HepG2 (cell line): ENCODE data around the gene FAM222A. TPM values are rescaled to one million over a fixed set of nuclear protein-coding genes. Genes with fewer than 3 reads are reported as not detected.

Experiments used
- ELF3 ChIP-seq: IDR thresholded peaks from 2 replicates; pipeline ENCODE4 v1.6.1; 2016; ENCODE audit warnings: missing genetic modification reagents, missing compliant biosample characterization
- GATAD1 ChIP-seq: IDR thresholded peaks from 2 replicates; pipeline ENCODE4 v1.6.1; 2016; ENCODE audit warnings: missing genetic modification reagents, missing compliant biosample characterization
- GLI4 ChIP-seq: sonication (generic); formaldehyde crosslinking; IDR thresholded peaks from 2 replicates; pipeline ENCODE4 v1.5.1; 2020; ENCODE audit warnings: missing genetic modification reagents, mild to moderate bottlenecking, moderate library complexity, borderline replicate concordance
- HDAC2 ChIP-seq: sonication (generic); formaldehyde crosslinking; IDR thresholded peaks from 2 replicates; pipeline ENCODE4 v1.4.0; 2020; ENCODE audit warnings: missing genetic modification reagents
- HNRNPK ChIP-seq: fragments of 200-400 bp; formaldehyde crosslinking; IDR thresholded peaks from 2 replicates; pipeline ENCODE4 v1.6.1; 2018; ENCODE audit warnings: low read length, low read depth, moderate library complexity, mild to moderate bottlenecking; ENCODE audit not compliant: poor library complexity, severe bottlenecking
- HOXA3 ChIP-seq: sonication (generic); formaldehyde crosslinking; IDR thresholded peaks from 2 replicates; pipeline ENCODE4 v1.5.0; 2020; ENCODE audit warnings: missing genetic modification reagents
- JUN ChIP-seq: sonication (generic); formaldehyde crosslinking; IDR thresholded peaks from 2 replicates; pipeline ENCODE4 v1.4.0; 2020; ENCODE audit warnings: mild to moderate bottlenecking, missing genetic modification reagents
- KLF11 ChIP-seq: IDR thresholded peaks from 2 replicates; pipeline ENCODE4 v1.6.1; 2016; ENCODE audit warnings: missing compliant biosample characterization
- PHF21A ChIP-seq: sonication (generic); formaldehyde crosslinking; IDR thresholded peaks from 2 replicates; pipeline ENCODE4 v1.5.0; 2020; ENCODE audit warnings: mild to moderate bottlenecking, missing genetic modification reagents
- REPIN1 ChIP-seq: sonication (generic); formaldehyde crosslinking; IDR thresholded peaks from 2 replicates; pipeline ENCODE4 v1.8.0; 2022; ENCODE audit warnings: missing genetic modification reagents, low read depth, mild to moderate bottlenecking, borderline replicate concordance
- RXRA ChIP-seq: sonication (generic); formaldehyde crosslinking; IDR thresholded peaks from 2 replicates; pipeline ENCODE4 v1.5.1; 2020; ENCODE audit warnings: missing genetic modification reagents
- SAP130 ChIP-seq: IDR thresholded peaks from 2 replicates; pipeline ENCODE4 v1.6.1; 2016; ENCODE audit warnings: low read depth
- SPEN ChIP-seq: sonication (generic); formaldehyde crosslinking; IDR thresholded peaks from 2 replicates; pipeline ENCODE4 v1.5.1; 2020; ENCODE audit warnings: low read depth, mild to moderate bottlenecking, missing genetic modification reagents
- SRY ChIP-seq: sonication (generic); formaldehyde crosslinking; IDR thresholded peaks from 2 replicates; pipeline ENCODE4 v1.8.0; 2022; ENCODE audit warnings: mild to moderate bottlenecking, missing genetic modification reagents
- YEATS4 ChIP-seq: sonication (generic); formaldehyde crosslinking; IDR thresholded peaks from 2 replicates; pipeline ENCODE4 v1.4.0; 2020; ENCODE audit warnings: missing genetic modification reagents, borderline replicate concordance
- ZNF263 ChIP-seq: sonication (generic); formaldehyde crosslinking; IDR thresholded peaks from 2 replicates; pipeline ENCODE4 v1.4.0; 2020; ENCODE audit warnings: missing genetic modification reagents
- ZNF652 ChIP-seq: IDR thresholded peaks from 2 replicates; pipeline ENCODE4 v1.6.1; 2016; ENCODE audit warnings: low read depth, borderline replicate concordance
- ZNF768 ChIP-seq: sonication (generic); formaldehyde crosslinking; IDR thresholded peaks from 2 replicates; pipeline ENCODE4 v1.4.0; 2020; ENCODE audit warnings: missing genetic modification reagents
- ZNF772 ChIP-seq: sonication (generic); formaldehyde crosslinking; IDR thresholded peaks from 2 replicates; pipeline ENCODE4 v1.5.0; 2020; ENCODE audit warnings: mild to moderate bottlenecking, missing genetic modification reagents
- ZSCAN29 ChIP-seq: sonication (generic); formaldehyde crosslinking; conservative IDR thresholded peaks from 2 replicates; pipeline ENCODE4 v1.4.0; 2020; ENCODE audit warnings: mild to moderate bottlenecking, missing genetic modification reagents
- polyA plus RNA-seq, 8 experiments: library from polyadenylated mRNA; depleted of rRNA in 3 of 8; stranded (reverse) in 7 of 8; unstranded in 1 of 8; fragments of >200 nt; fragmentation: Illumina TruSeq in 4 of 8; extraction: Trizol in 4 of 8; gene quantifications; 2 replicates each; pipeline versions ENCODE4 v1.2.1 to v1.2.3, GENCODE V29; 2011 to 2016; ENCODE audit warnings: low read depth in 4 of 8, missing spikeins in 1 of 8, mixed read lengths in 1 of 8; ENCODE audit not compliant: insufficient read depth in 1 of 8
- total RNA-seq, 5 experiments: library from RNA; depleted of rRNA; stranded (reverse); fragments of >200 nt; fragmentation: Illumina TruSeq; extraction: Trizol; gene quantifications; 2 replicates each; pipeline ENCODE4 v1.2.3, GENCODE V29; 2016; ENCODE audit warnings: low read depth in 1 of 5
- TF ChIP-seq, protein P1 (sequence below): sonication (generic); formaldehyde crosslinking; IDR thresholded peaks from 2 replicates; pipeline ENCODE4 v1.5.0; 2020; ENCODE audit warnings: mild to moderate bottlenecking, missing genetic modification reagents
- TF ChIP-seq, protein P2 (sequence below): sonication (generic); formaldehyde crosslinking; IDR thresholded peaks from 2 replicates; pipeline ENCODE4 v1.5.1; 2020; ENCODE audit warnings: mild to moderate bottlenecking, moderate library complexity, missing genetic modification reagents
- TF ChIP-seq, protein P3 (sequence below): sonication (generic); formaldehyde crosslinking; IDR thresholded peaks from 2 replicates; pipeline ENCODE4 v1.8.1; 2023; ENCODE audit warnings: mild to moderate bottlenecking, inconsistent platforms, moderate library complexity, missing genetic modification reagents, borderline replicate concordance
- TF ChIP-seq, protein P4 (sequence below): sonication (generic); formaldehyde crosslinking; IDR thresholded peaks from 2 replicates; pipeline ENCODE4 v1.5.1; 2020; ENCODE audit warnings: missing genetic modification reagents, mild to moderate bottlenecking, borderline replicate concordance

FAM222A gene
- total and polyA plus RNA-seq, 2 of the 13 experiments (the other 11 are each of a cell fraction or from before 2014, with no cell fraction given): 2.7 to 9.6 TPM

GRCh38 chr12:109741970-109742703, 28.5 kb downstream of the FAM222A start (continued):
- TF ChIP-seq, protein P1, sequence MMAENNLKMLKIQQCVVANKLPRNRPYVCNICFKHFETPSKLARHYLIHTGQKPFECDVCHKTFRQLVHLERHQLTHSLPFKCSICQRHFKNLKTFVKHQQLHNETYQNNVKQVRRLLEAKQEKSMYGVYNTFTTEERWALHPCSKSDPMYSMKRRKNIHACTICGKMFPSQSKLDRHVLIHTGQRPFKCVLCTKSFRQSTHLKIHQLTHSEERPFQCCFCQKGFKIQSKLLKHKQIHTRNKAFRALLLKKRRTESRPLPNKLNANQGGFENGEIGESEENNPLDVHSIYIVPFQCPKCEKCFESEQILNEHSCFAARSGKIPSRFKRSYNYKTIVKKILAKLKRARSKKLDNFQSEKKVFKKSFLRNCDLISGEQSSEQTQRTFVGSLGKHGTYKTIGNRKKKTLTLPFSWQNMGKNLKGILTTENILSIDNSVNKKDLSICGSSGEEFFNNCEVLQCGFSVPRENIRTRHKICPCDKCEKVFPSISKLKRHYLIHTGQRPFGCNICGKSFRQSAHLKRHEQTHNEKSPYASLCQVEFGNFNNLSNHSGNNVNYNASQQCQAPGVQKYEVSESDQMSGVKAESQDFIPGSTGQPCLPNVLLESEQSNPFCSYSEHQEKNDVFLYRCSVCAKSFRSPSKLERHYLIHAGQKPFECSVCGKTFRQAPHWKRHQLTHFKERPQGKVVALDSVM (CRISPR knock-in tag): peak; percentile 90
- TF ChIP-seq SAP130 (CRISPR knock-in tag) (peak; percentile 63), HOXA3 (peak; percentile 41; the same call in 1 of the 2 replicates), KLF11 (CRISPR knock-in tag) (0 out of 2 replicates have a peak, but pooled peaks have one; percentile 29), HDAC2 (CRISPR knock-in tag) (peak; percentile 73), SRY (CRISPR knock-in tag) (peak; percentile 74; the same call in 1 of the 2 replicates), HNRNPK (no peak), REPIN1 (peak; percentile 72; the same call in 1 of the 2 replicates), ZNF263 (CRISPR knock-in tag) (no peak; the same call in 1 of the 2 replicates), ZSCAN29 (CRISPR knock-in tag) (peak; percentile 30; the same call in 1 of the 2 replicates), ELF3 (peak; percentile 54), PHF21A (CRISPR knock-in tag) (peak; percentile 76), JUN (CRISPR knock-in tag) (no peak), ZNF772 (0 out of 2 replicates have a peak, but pooled peaks have one; percentile 40), ZNF652 (CRISPR knock-in tag) (no peak), GLI4 (CRISPR knock-in tag) (no peak), YEATS4 (CRISPR knock-in tag) (no peak), SPEN (CRISPR knock-in tag) (peak; percentile 76), RXRA (peak; percentile 66; the same call in 1 of the 2 replicates), ZNF768 (CRISPR knock-in tag) (peak; percentile 5; the same call in 1 of the 2 replicates), GATAD1 (CRISPR knock-in tag) (peak; percentile 32; the same call in 1 of the 2 replicates)
- TF ChIP-seq, protein P2, sequence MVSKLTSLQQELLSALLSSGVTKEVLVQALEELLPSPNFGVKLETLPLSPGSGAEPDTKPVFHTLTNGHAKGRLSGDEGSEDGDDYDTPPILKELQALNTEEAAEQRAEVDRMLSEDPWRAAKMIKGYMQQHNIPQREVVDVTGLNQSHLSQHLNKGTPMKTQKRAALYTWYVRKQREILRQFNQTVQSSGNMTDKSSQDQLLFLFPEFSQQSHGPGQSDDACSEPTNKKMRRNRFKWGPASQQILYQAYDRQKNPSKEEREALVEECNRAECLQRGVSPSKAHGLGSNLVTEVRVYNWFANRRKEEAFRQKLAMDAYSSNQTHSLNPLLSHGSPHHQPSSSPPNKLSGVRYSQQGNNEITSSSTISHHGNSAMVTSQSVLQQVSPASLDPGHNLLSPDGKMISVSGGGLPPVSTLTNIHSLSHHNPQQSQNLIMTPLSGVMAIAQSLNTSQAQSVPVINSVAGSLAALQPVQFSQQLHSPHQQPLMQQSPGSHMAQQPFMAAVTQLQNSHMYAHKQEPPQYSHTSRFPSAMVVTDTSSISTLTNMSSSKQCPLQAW (CRISPR knock-in tag): peak; percentile 57; the same call in 1 of the 2 replicates
- TF ChIP-seq, protein P3, sequence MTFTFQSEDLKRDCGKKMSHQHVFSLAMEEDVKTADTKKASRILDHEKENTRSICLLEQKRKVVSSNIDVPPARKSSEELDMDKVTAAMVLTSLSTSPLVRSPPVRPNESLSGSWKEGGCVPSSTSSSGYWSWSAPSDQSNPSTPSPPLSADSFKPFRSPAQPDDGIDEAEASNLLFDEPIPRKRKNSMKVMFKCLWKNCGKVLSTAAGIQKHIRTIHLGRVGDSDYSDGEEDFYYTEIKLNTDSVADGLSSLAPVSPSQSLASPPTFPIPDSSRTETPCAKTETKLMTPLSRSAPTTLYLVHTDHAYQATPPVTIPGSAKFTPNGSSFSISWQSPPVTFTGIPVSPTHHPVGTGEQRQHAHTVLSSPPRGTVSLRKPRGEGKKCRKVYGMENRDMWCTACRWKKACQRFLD (CRISPR knock-in tag): 0 out of 2 replicates have a peak, but pooled peaks have one; percentile 48
- TF ChIP-seq, protein P4, sequence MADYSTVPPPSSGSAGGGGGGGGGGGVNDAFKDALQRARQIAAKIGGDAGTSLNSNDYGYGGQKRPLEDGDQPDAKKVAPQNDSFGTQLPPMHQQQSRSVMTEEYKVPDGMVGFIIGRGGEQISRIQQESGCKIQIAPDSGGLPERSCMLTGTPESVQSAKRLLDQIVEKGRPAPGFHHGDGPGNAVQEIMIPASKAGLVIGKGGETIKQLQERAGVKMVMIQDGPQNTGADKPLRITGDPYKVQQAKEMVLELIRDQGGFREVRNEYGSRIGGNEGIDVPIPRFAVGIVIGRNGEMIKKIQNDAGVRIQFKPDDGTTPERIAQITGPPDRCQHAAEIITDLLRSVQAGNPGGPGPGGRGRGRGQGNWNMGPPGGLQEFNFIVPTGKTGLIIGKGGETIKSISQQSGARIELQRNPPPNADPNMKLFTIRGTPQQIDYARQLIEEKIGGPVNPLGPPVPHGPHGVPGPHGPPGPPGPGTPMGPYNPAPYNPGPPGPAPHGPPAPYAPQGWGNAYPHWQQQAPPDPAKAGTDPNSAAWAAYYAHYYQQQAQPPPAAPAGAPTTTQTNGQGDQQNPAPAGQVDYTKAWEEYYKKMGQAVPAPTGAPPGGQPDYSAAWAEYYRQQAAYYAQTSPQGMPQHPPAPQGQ (CRISPR knock-in tag): no peak
